ENCODE measurements around the gene TEX51. TPM values are rescaled to one million over a fixed set of nuclear protein-coding genes. Genes with fewer than 3 reads are reported as not detected.

The TEX51 gene
- total and polyA plus RNA-seq, 12 donors, result not detected

DNA sequence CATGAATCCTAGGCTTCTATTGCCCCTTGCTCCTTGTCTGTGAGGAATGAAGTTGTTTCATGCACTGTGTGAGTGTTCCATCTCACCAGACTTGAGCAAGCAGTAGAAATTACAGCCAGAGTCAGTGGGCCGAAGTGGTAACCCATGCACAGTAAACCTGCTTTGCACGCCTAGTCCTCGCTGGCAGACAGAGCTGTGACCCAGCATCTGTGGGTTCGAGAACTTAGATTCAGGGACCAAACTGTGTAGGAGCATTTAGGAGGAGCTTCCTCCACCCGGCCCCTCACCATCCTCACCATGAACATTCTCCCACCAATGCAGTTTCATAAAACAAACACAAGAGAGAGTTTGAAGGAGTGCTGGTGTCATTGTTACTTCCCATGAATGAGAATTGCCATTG lies 21.6 kb upstream of the TEX51 start:
- DNase-seq, result no peak
- no peaks in the 10 kb centered on the region for H3K4me1 ChIP-seq (replicated peaks in 1 of 2)
- H3K27ac ChIP-seq, result no peak overlapping the region
- TF ChIP-seq, protein P1, sequence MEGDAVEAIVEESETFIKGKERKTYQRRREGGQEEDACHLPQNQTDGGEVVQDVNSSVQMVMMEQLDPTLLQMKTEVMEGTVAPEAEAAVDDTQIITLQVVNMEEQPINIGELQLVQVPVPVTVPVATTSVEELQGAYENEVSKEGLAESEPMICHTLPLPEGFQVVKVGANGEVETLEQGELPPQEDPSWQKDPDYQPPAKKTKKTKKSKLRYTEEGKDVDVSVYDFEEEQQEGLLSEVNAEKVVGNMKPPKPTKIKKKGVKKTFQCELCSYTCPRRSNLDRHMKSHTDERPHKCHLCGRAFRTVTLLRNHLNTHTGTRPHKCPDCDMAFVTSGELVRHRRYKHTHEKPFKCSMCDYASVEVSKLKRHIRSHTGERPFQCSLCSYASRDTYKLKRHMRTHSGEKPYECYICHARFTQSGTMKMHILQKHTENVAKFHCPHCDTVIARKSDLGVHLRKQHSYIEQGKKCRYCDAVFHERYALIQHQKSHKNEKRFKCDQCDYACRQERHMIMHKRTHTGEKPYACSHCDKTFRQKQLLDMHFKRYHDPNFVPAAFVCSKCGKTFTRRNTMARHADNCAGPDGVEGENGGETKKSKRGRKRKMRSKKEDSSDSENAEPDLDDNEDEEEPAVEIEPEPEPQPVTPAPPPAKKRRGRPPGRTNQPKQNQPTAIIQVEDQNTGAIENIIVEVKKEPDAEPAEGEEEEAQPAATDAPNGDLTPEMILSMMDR (IDR thresholded peaks at IDR 0.05), result no peak
- no peak for TF ChIP-seq POLR2A (IDR thresholded peaks at IDR 0.05)
- H3K4me3 ChIP-seq, result no peak overlapping the region
- H3K9me3 ChIP-seq (replicated peaks in 1 of 3), result no peaks in the 10 kb centered on the region
- 83 to 88% (median 86%) methylated on average over 5 of the region's 5 CpGs for WGBS, 4 donors
- H3K27me3 ChIP-seq, result no peaks in the 10 kb centered on the region
- intact Hi-C loops (cut with DNase I), result no loop called here
- H3K36me3 ChIP-seq (replicated peaks in 1 of 2), result no peaks in the 10 kb centered on the region

DNA sequence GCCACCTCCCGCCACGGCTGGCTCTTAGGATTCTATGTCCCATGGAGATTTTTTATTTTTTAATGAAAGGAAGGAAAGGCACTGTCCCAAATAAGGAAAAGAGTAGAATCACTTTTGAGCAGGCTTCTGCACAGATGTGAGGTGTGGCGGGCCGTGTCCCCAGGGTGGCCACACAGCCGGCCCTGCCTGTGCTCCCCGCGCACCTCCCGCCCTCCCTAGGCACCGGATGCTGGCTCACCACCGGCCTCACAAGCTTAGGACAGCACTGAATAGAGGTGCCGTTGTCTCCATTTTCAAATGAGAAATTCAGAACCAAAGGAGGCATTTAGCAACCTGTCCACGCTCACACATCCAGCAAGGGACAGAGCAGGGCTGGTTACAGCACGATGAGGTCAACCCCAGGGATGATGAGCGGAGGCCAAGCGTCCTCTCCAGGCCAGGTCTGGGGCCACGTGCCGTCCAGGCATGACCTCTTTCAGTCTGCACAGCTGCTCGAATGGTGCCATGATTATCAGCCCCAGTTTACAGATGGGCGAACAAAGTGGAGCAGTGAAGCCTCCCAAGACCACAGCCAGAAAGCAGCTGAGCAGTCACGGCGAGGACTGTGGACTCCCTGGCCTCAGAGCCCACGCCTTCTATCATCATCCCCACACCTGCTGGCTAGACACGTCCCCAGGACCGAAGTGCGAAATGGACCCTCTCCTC lies 20.7 kb upstream of the TEX51 start:
- TF ChIP-seq POLR2A (IDR thresholded peaks at IDR 0.05), result no peak
- TF ChIP-seq, protein P1 (IDR thresholded peaks at IDR 0.05), result no peak
- Histone ChIP-seq H3K4me3 (no peak overlapping the region), H3K27ac (no peak overlapping the region), H3K9me3 (replicated peaks in 1 of 3) (no peaks in the 10 kb centered on the region), H3K27me3 (no peaks in the 10 kb centered on the region), H3K4me1 (replicated peaks in 1 of 2) (no peaks in the 10 kb centered on the region), H3K36me3 (replicated peaks in 1 of 2) (no peaks in the 10 kb centered on the region)
- intact Hi-C loops (cut with DNase I), result no loop called here
- DNase-seq, result no peak
- 80 to 85% (median 83%) methylated on average over 11 to 25 of the region's 25 CpGs for WGBS, 4 donors

DNA sequence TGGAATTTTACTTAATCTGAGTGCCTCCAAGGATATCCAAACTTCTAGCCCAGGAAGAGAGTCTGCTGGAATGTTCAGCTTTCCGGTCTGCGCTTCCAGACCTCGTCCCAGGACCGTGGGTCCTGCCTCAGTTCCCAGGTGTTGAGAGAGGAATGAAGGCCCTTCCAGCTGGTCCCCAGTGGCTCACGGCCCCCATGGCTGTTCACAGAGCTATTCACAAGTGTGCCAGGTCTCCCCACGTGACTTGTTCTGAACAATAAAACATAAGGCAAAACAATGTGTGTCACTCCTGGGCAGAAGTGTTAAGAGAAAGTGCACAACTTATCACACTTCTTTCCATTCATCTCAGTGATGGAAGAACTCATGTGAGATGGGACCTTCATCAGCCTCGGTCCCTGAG lies 20.1 kb upstream of the TEX51 start:
- H3K9me3 ChIP-seq (replicated peaks in 1 of 3), result no peaks in the 10 kb centered on the region
- no peaks in the 10 kb centered on the region for H3K36me3 ChIP-seq (replicated peaks in 1 of 2)
- no peaks in the 10 kb centered on the region for H3K4me1 ChIP-seq (replicated peaks in 1 of 2)
- DNase-seq, result no peak
- TF ChIP-seq, protein P1 (IDR thresholded peaks at IDR 0.05), result no peak
- TF ChIP-seq POLR2A (IDR thresholded peaks at IDR 0.05), result no peak
- intact Hi-C loops (cut with DNase I), result no loop called here
- no peaks in the 10 kb centered on the region for H3K27me3 ChIP-seq
- H3K27ac ChIP-seq, result no peak overlapping the region
- WGBS, 4 donors, result 70 to 79% (median 73%) methylated on average over 7 of the region's 7 CpGs
- H3K4me3 ChIP-seq, result no peak overlapping the region

DNA sequence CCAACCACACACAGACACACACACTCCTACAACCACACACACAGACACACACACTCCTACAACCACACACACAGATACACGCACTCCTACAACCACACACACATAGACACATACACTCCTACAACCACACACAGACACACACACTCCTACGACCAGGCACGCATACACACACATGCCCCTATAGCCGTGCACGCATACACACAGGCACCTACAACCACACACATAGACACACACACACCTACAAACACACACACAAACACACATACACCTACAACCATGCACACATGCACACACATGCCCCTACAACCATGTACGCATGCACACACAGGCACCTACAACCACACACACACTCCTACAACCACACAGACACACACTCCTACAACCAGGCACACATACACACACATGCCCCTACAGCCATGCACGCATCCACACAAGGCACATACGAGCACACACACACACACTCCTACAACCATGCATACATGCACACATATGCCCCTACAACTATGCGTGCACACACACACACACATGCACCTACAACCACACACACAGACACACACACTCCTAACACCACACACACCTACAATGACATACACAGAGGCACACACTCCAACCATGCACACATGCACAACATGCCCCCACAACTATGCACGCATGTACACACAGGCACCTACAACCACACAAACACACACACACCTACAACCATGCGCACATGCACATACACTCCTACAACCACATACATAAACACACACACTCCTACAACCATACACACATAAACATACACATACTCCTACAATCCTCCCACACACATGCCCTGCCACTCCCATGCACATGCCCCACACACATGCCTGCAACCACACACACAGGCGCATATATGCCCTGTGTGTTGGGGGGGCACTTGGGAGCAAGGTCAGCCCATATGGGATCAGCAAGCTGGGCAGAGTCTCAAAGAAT lies 19.1 kb upstream of the TEX51 start:
- no peak for DNase-seq
- WGBS, 4 donors, result 90 to 93% (median 91%) methylated on average over 12 of the region's 12 CpGs
- intact Hi-C loops (cut with DNase I), result no loop called here

More for the DNA sequence above, 19.1 kb upstream of the TEX51 start:
- Histone ChIP-seq H3K9me3 (replicated peaks in 1 of 3) (no peaks in the 10 kb centered on the region), H3K36me3 (replicated peaks in 1 of 2) (no peaks in the 10 kb centered on the region), H3K27ac (no peak overlapping the region), H3K27me3 (no peaks in the 10 kb centered on the region), H3K4me1 (replicated peaks in 1 of 2) (no peaks in the 10 kb centered on the region), H3K4me3 (no peak overlapping the region)
- TF ChIP-seq POLR2A (IDR thresholded peaks at IDR 0.05), result no peak
- TF ChIP-seq, protein P1 (IDR thresholded peaks at IDR 0.05), result no peak
